Esophagus squamous epithelium (tissue), 5 donors: ENCODE data around the gene SELENOO. TPM values are rescaled to one million over a fixed set of nuclear protein-coding genes. Genes with fewer than 3 reads are reported as not detected.

ENCODE experiments used
- DNase-seq: peaks from one replicate; lab custom pipeline; 2025; lab: John Stamatoyannopoulos, UW
- H3K27ac ChIP-seq, 4 donors: fragments of 200-600 bp; sonication (generic); one replicate each; pipeline ENCODE4 v1.5.1; 2016 to 2019; ENCODE audit warnings: mild to moderate bottlenecking in 1 of 4
- H3K27me3 ChIP-seq, 4 donors: fragments of 200-600 bp; sonication (generic); 1 replicate in 3 of 4; 2 replicates in 1 of 4; pipeline versions ENCODE4 v1.5.1 to v1.6.0; 2017 to 2021; ENCODE audit warnings: antibody characterized with exemption in 1 of 4
- H3K36me3 ChIP-seq, 3 donors: fragments of 200-600 bp; sonication (generic); one replicate each; pipeline ENCODE4 v1.5.1; 2016 to 2019
- H3K4me1 ChIP-seq, 3 donors: fragments of 200-600 bp; sonication (generic); one replicate each; pipeline ENCODE4 v1.5.1; 2017 to 2019
- H3K4me3 ChIP-seq, 4 donors: fragments of 200-600 bp; sonication (generic); 1 replicate in 3 of 4; 2 replicates in 1 of 4; pipeline ENCODE4 v1.5.1; 2016 to 2019; ENCODE audit warnings: mild to moderate bottlenecking in 2 of 4, moderate library complexity in 1 of 4
- H3K9me3 ChIP-seq, 3 donors: fragments of 200-600 bp; sonication (generic); one replicate each; pipeline ENCODE4 v1.5.1; 2016 to 2019
- POLR2A ChIP-seq, 4 donors: fragments of 450-650 bp; IDR thresholded peaks; one replicate each; pipeline ENCODE4 v1.6.1; 2017; ENCODE audit warnings: antibody characterized with exemption in 4 of 4, mild to moderate bottlenecking in 4 of 4, moderate library complexity in 3 of 4
- WGBS, 2 donors: methylation state at CpG; one replicate each; pipeline ENCODE4 v1.1.5; 2018; 5-methylcytosine and 5-hydroxymethylcytosine counted together
- intact Hi-C: fragments of 100-400 bp; cut with DNase I; formaldehyde crosslinking; loops from one replicate; pipeline ENCODE4 v1.15.0; 2022
- total RNA-seq, 4 donors: library from RNA; depleted of rRNA; stranded (reverse); fragments of >200 nt; gene quantifications; one replicate each; pipeline ENCODE4 v1.1.0, GENCODE V29; 2016
- TF ChIP-seq, protein P1 (sequence below), 6 experiments: fragments of 450-650 bp in 4 of 6; fragments of 200-600 bp in 2 of 6; sonication (generic) in 2 of 6; IDR thresholded peaks; one replicate each; pipeline ENCODE4 v1.5.1; 2016 to 2019; ENCODE audit warnings: antibody characterized with exemption in 6 of 6, mild to moderate bottlenecking in 4 of 6, moderate library complexity in 4 of 6
- donor health status: DM: yes; HTN: yes; CAD: no.

The SELENOO gene
- total RNA-seq, 4 donors from 2014 or later: 23.9 to 36.3 (median 27.0) TPM

DNA sequence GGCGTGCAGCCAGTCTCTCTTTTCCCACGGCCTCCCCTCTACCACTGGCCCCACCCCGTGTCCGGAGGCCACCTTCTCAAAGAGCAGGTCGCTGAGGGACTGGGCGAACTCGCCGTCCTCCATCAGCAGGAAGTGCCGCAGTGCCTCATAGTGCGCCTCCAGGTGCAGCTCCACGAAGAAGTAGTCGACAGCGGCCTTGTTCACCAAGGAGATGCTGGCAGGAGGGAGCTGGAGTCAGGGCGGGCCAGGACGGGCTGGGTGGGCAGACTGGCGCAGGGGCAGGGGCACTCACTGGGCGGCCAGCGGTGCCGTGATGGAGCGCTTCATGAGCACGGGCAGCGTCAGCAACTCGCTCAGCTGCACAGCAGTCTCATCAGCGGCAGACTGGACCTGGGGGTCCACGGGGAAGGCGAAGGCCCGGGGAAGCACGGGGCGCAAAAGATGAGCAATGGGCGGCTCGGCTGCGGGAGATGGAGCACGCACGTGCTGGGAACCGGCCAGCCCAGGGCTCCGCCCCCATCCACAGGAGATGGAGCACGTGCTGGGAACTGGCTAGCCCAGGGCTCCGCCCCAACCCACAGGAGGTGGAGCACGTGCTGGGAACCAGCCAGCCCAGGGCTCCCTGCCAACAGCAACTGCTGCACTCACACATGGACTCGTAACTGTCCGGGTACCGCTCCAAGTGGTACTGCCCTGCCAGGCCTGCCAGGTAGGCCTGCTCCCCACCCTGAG is 18.4 kb downstream of the SELENOO start:
- Histone ChIP-seq H3K36me3 (peaks cover 62 to 98% (median 70%) of the 10 kb centered on the region in 3 donors), H3K4me3 (no peak overlapping the region), H3K9me3 (no peaks in the 10 kb centered on the region), H3K4me1 (peaks cover 0 to 11% (median 4%) of the 10 kb centered on the region in 3 donors), H3K27ac (no peak overlapping the region), H3K27me3 (no peaks in the 10 kb centered on the region)
- WGBS, 2 donors: 59 to 100% methylated on average over 1 to 12 of the region's 42 CpGs
- intact Hi-C loops: loop anchor here (10.0 kb wide), 1 partner anchor 294 kb away; no protein-coding TSS in a partner anchor
- no peak for DNase-seq
- TF ChIP-seq, protein P1, sequence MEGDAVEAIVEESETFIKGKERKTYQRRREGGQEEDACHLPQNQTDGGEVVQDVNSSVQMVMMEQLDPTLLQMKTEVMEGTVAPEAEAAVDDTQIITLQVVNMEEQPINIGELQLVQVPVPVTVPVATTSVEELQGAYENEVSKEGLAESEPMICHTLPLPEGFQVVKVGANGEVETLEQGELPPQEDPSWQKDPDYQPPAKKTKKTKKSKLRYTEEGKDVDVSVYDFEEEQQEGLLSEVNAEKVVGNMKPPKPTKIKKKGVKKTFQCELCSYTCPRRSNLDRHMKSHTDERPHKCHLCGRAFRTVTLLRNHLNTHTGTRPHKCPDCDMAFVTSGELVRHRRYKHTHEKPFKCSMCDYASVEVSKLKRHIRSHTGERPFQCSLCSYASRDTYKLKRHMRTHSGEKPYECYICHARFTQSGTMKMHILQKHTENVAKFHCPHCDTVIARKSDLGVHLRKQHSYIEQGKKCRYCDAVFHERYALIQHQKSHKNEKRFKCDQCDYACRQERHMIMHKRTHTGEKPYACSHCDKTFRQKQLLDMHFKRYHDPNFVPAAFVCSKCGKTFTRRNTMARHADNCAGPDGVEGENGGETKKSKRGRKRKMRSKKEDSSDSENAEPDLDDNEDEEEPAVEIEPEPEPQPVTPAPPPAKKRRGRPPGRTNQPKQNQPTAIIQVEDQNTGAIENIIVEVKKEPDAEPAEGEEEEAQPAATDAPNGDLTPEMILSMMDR (IDR thresholded peaks at IDR 0.05): no peak
- TF ChIP-seq POLR2A (IDR thresholded peaks at IDR 0.05): no peak

DNA sequence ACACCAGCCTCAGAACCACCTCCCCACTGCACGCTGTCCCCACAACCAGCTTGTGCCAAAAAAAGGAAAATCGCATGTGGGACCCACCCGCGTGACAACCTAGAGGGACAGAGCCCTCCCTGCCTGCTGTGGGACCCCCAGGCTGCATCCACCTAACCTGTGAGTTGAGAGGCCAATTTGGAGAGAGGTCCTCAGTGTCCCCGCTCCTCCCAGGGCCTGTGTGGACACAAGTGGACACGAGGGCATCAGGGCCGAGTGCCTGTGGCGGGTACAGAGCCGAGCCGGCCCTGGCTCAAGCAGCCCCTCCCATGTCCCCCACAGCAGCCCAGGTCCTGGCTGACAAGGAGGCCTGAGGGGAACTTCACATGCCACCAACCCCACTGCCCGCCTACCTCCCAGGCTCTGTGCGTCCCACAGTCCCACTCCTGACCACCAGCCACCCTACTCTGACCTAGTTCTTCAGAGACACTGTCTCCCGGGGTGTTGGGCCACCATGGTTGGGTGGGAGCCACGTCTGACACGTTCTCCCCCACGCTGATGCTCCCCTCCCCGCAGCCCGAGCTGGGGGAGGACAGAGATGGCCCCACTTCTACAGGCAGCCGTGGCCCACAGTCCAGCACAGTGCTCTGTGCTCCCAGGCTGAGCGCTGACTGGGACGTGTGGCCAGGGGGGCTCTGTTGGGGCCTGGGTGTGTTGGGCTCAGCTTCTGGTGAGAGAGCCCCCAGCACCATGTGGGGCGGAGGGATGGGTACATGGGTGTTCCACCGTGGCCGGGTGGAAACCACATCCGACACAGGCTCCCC is 19.2 kb downstream of the SELENOO start:
- H3K36me3 ChIP-seq: peaks cover 67 to 98% (median 72%) of the 10 kb centered on the region in 3 donors
- no peak overlapping the region for H3K4me3 ChIP-seq
- H3K9me3 ChIP-seq: no peaks in the 10 kb centered on the region
- no peak overlapping the region for H3K27ac ChIP-seq
- no peak for TF ChIP-seq POLR2A (IDR thresholded peaks at IDR 0.05)
- TF ChIP-seq, protein P1 (IDR thresholded peaks at IDR 0.05): no peak
- WGBS, 2 donors: 82 to 92% methylated on average over 8 to 15 of the region's 25 CpGs
- no peaks in the 10 kb centered on the region for H3K27me3 ChIP-seq
- H3K4me1 ChIP-seq: peaks cover 0 to 11% (median 4%) of the 10 kb centered on the region in 3 donors
- DNase-seq: no peak
- intact Hi-C loops: loop anchor here (10.0 kb wide), 1 partner anchor 295 kb away; no protein-coding TSS in a partner anchor

DNA sequence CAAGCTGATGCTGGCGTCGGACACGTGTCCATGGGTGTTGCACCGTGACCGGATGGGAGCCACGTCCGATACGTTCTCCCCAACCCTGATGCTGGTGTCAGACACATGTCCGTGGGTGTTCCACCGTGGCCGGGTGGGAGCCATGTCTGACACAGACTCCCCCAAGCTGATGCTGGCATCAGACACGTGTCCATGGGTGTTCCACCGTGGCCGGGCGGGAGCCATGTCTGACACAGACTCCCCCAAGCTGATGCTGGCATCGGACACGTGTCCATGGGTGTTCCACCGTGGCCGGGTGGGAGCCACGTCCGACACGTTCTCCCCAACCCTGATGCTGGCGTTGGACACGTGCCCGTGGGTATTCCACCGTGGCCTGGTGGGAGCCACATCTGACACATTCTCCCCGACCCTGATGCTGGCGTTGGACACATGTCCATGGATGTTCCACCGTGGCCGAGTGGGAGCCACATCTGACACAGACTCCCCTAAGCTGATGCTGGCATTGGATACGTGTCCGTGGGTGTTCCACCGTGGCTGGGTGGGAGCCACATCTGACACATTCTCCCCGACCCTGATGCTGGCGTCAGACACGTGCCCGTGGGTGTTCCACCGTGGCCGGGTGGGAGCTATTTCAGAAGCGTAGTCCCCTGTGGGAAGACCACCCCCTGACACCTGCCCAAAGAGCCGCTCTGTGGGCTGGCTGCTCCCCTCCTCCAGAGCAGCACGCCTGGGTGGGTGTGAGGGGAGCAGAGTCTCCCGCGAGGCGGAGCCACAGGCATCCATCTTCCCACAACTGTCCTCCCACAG is 20.0 kb downstream of the SELENOO start:
- Histone ChIP-seq H3K4me1 (peaks cover 0 to 11% (median 4%) of the 10 kb centered on the region in 3 donors), H3K4me3 (no peak overlapping the region), H3K27ac (no peak overlapping the region), H3K36me3 (peaks cover 66 to 98% (median 70%) of the 10 kb centered on the region in 3 donors), H3K9me3 (no peaks in the 10 kb centered on the region), H3K27me3 (no peaks in the 10 kb centered on the region)
- 90 to 94% methylated on average over 10 to 14 of the region's 45 CpGs for WGBS, 2 donors
- TF ChIP-seq POLR2A (IDR thresholded peaks at IDR 0.05): no peak
- TF ChIP-seq, protein P1 (IDR thresholded peaks at IDR 0.05): no peak
- intact Hi-C loops: no loop called here
- no peak for DNase-seq

DNA sequence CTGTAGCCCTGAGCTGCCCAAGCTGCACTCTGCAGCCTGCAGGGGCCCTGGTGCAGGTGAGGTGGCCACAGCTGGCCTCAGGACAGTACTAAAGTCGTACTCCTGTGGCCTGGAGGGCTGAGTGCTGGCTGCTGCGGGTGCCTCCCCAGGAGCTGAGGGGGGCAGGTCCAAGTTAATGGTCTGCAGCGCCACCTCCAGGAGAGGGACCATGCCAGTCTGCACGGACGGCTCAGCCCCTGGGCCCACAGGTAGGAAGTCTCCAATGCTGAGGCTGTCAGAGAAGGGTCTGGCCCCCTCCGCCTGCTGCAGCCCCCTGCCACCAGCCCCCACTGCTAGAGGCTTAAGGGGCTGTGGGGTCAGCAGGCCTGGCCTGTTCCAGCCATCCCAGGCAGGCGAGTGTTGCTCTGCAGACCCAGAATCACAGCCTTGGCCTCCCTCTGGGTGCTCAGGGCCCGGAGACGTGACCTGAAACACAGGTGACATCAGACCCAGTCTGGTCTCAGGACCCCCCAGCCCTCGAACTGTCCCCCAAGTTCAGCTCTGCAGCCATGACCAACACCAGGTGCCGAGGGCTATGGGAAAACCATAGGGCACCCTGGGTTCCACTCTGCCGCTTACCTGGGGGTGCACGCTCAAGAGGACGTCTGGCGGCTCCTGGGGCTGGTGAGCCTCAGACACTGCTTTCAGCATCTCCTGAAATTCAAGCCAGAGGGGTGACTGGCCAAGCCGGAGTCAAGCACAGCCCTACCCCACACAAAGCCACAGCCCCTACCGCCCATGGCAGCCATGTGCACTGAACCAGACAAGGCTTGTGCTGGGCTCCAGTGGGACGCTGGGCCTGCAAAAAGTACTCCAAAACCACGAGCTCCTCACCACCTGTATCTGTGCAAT is 20.8 kb downstream of the SELENOO start:
- Histone ChIP-seq H3K9me3 (no peaks in the 10 kb centered on the region), H3K4me1 (peaks cover 0 to 11% (median 4%) of the 10 kb centered on the region in 3 donors), H3K36me3 (peaks cover 58 to 98% (median 70%) of the 10 kb centered on the region in 3 donors), H3K27ac (no peak overlapping the region), H3K4me3 (no peak overlapping the region), H3K27me3 (no peaks in the 10 kb centered on the region)
- DNase-seq: no peak
- intact Hi-C loops: no loop called here
- TF ChIP-seq POLR2A (IDR thresholded peaks at IDR 0.05): no peak
- TF ChIP-seq, protein P1 (IDR thresholded peaks at IDR 0.05): no peak
- 67 to 94% methylated on average over 3 of the region's 19 CpGs for WGBS, 2 donors
